ENCODE measurements around the gene UBE3B. TPM values are rescaled to one million over a fixed set of nuclear protein-coding genes. Genes with fewer than 3 reads are reported as not detected.

The UBE3B gene
- total RNA-seq, 4 donors from 2014 or later: 52.2 to 72.5 (median 65.5) TPM

DNA sequence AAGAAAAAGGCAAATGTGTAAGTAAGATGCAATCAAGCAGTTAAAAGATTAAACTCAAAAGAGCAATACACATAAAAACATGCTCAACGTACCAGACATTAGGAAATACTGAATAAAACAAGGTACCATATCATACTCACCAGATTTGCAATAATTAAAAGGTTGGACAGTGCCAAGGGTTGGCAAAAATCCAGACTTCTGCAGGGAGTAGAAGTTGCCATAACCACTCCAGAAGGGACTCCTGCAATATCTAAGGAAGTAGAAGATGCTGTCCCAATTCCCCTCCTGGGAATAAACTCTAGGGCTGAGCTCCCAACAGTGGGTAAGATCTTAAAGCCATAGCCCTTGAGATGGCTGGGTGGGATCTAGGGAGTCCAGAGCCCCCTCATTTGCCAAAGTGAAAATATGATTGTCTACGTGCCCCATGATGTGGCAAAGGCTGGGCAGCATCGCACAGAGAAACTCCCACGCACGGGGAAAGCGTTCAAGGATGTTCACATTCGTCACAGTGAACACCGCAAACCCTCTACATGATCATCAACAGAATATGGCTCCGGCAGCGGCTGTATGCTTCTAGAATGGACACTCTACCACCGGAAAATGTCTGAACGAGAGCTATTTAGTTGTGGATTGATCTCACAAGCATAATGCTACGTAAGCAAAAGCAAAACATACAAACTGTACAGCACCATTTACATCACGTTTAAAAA is 12.6 kb upstream of the UBE3B start:
- Histone ChIP-seq H3K27ac (peak overlapping the region; percentile 99 to 100 (median 100)), H3K4me3 (replicated peaks in 1 of 3) (no peak overlapping the region), H3K4me1 (peaks cover 77 to 98% of the 10 kb centered on the region in 2 donors), H3K36me3 (peaks cover 8 to 16% of the 10 kb centered on the region in 2 donors), H3K27me3 (no peaks in the 10 kb centered on the region), H3K9me3 (no peaks in the 10 kb centered on the region)
- WGBS, 2 donors: 84 to 88% methylated on average over 11 to 14 of the region's 14 CpGs
- no peak for TF ChIP-seq POLR2A (IDR thresholded peaks at IDR 0.05)
- TF ChIP-seq, protein P1, sequence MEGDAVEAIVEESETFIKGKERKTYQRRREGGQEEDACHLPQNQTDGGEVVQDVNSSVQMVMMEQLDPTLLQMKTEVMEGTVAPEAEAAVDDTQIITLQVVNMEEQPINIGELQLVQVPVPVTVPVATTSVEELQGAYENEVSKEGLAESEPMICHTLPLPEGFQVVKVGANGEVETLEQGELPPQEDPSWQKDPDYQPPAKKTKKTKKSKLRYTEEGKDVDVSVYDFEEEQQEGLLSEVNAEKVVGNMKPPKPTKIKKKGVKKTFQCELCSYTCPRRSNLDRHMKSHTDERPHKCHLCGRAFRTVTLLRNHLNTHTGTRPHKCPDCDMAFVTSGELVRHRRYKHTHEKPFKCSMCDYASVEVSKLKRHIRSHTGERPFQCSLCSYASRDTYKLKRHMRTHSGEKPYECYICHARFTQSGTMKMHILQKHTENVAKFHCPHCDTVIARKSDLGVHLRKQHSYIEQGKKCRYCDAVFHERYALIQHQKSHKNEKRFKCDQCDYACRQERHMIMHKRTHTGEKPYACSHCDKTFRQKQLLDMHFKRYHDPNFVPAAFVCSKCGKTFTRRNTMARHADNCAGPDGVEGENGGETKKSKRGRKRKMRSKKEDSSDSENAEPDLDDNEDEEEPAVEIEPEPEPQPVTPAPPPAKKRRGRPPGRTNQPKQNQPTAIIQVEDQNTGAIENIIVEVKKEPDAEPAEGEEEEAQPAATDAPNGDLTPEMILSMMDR (IDR thresholded peaks at IDR 0.05): no peak
- intact Hi-C loops (cut with DNase I): no loop called here
- DNase-seq: no peak

DNA sequence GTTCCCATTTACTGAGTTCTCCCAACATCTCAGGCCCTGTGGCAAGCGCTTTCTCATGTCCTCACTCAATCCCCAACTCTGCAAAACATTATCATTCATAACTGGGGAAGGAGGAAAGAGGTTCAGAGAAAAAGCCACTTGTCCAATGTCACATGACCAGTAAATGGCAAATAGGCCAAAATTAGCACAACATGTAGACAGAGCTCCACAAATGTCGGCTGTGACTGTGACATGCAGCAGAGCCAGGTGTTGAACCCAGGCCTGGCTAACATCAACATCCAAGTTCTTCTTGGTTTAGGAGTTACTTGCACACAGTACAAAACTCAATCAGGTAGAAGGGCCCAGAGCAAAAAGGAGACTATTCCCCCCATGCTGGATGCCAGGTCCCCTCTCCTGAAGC is 11.1 kb upstream of the UBE3B start:
- Histone ChIP-seq H3K36me3 (peaks cover 8 to 16% of the 10 kb centered on the region in 2 donors), H3K27ac (peak overlapping the region; percentile 99 to 100 (median 100)), H3K4me1 (peaks cover 68 to 96% of the 10 kb centered on the region in 2 donors), H3K9me3 (no peaks in the 10 kb centered on the region), H3K4me3 (replicated peaks in 1 of 3) (no peak overlapping the region), H3K27me3 (no peaks in the 10 kb centered on the region)
- DNase-seq: no peak
- TF ChIP-seq POLR2A (IDR thresholded peaks at IDR 0.05): no peak
- intact Hi-C loops (cut with DNase I): no loop called here
- 81 to 94% methylated on average over 2 of the region's 2 CpGs for WGBS, 2 donors

DNA sequence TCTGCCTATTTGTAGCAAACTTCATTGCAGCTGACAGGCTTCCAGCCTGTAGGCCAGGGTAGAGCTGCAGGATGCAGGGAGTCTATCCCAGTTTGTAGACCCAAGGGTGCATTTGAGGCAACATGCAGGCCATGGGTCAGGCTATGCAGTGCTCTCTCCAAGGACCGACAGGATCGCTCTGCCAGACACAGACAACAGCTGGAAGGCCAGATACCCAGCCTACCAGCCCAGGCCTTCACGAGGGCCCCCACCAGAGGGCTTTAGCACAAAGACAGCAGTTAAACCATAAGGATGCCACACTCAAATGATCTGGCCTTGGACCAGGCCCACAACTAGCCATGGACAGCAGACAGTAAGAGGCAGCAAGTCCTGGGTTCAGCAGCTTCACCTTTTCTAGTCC is 10.6 kb upstream of the UBE3B start:
- peaks cover 68 to 96% of the 10 kb centered on the region in 2 donors for H3K4me1 ChIP-seq
- no peak for DNase-seq
- 49 to 65% methylated on average over 3 of the region's 3 CpGs for WGBS, 2 donors
- intact Hi-C loops (cut with DNase I): no loop called here
- peak overlapping the region; percentile 99 to 100 (median 100) for H3K27ac ChIP-seq
- no peaks in the 10 kb centered on the region for H3K9me3 ChIP-seq
- H3K27me3 ChIP-seq: no peaks in the 10 kb centered on the region
- peaks cover 8 to 16% of the 10 kb centered on the region in 2 donors for H3K36me3 ChIP-seq
- TF ChIP-seq, protein P1 (IDR thresholded peaks at IDR 0.05): no peak
- TF ChIP-seq POLR2A (IDR thresholded peaks at IDR 0.05): no peak
- no peak overlapping the region for H3K4me3 ChIP-seq (replicated peaks in 1 of 3)

DNA sequence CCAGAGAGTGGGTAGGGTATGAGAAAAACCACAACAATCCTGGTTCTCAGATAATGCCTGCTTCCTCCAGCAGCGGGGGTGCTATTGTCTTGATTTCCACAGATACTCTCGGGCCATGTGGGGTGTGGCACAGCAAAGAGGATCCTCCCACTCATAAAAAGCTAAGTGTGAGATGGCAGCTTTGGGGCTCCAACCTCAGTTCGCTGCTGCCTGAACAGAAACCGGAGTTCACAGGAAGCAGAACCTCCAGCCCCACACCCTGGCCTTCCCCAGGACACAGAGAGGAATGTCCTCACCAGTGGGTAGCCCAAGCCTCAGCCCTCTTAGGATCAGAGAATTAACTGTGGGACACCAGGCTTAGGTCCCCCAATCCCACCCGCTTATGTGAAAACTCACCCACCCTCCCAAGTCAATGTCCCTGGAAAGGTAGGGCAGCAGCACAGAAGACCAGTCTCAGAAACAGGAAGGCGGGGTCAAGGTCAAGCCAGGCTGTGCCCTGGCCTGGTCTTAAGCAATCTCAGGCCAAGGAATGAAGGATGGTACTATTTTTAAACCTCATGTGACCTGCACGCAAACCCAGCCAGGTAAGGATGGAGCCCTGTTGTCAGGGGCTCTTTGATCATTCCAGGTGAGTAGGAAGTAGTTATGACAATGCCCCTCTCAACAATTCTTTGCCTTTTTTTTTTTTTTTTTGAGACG is 9.3 kb upstream of the UBE3B start:
- H3K27ac ChIP-seq: peak overlapping the region; percentile 31 to 100 (median 99)
- H3K4me3 ChIP-seq (replicated peaks in 1 of 3): no peak overlapping the region
- peaks cover 8 to 16% of the 10 kb centered on the region in 2 donors for H3K36me3 ChIP-seq
- no peaks in the 10 kb centered on the region for H3K9me3 ChIP-seq
- 79 to 82% methylated on average over 7 to 8 of the region's 8 CpGs for WGBS, 2 donors
- DNase-seq: no peak
- intact Hi-C loops (cut with DNase I): no loop called here
- no peaks in the 10 kb centered on the region for H3K27me3 ChIP-seq
- no peak for TF ChIP-seq POLR2A (IDR thresholded peaks at IDR 0.05)
- peaks cover 65 to 96% of the 10 kb centered on the region in 2 donors for H3K4me1 ChIP-seq

DNA sequence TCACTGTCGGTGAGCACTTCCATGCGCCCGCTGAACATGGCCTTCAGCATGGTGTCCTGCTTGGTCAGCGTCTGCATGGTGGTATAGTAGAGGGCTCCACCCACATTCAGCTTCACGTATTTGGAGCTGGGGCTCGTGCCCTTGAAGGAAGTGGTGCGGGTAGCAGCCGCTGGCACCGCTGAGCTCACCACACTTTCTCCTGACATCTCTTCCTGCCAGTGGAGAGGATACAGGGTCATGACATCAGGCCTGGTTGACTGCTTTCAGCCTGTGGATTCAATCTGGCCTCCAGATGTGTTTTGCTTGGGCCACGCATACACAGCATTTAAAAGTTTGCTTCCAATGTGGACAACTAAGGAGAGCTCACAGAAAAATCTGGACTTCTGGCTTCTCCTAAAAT is 7.9 kb upstream of the UBE3B start:
- H3K27ac ChIP-seq: peak overlapping the region in 2 of 3 donors; percentile 24 to 99
- H3K36me3 ChIP-seq: peaks cover 8 to 16% of the 10 kb centered on the region in 2 donors
- intact Hi-C loops (cut with DNase I): no loop called here
- 82 to 93% methylated on average over 6 to 10 of the region's 10 CpGs for WGBS, 2 donors
- H3K4me1 ChIP-seq: peaks cover 60 to 93% of the 10 kb centered on the region in 2 donors
- TF ChIP-seq POLR2A (IDR thresholded peaks at IDR 0.05): no peak
- TF ChIP-seq, protein P1 (IDR thresholded peaks at IDR 0.05): no peak
- DNase-seq: no peak
- H3K27me3 ChIP-seq: no peaks in the 10 kb centered on the region
- no peak overlapping the region for H3K4me3 ChIP-seq (replicated peaks in 1 of 3)
- no peaks in the 10 kb centered on the region for H3K9me3 ChIP-seq

DNA sequence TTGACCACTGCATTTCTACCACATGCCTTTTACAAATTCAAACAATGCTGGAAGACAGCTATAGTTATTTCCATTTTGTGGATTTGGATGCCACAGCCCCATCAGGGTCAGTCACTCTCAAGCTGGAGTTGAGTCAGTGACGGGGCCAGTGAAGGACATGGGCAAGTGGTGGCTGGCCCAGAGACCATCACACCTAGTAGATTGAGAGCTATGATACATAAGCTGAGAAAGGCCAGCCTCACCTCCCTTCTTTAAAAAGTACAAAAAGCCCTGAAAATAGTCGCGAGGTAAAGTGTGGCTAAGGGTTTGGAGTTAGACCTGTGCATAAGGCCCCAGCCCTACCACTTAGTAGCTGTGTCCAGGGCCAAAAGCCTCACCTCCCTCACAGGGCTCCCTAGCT is 4.4 kb upstream of the UBE3B start:
- DNase-seq: peak; percentile 45 to 49
- intact Hi-C loops (cut with DNase I): no loop called here
- H3K27me3 ChIP-seq: no peaks in the 10 kb centered on the region
- peaks cover 6 to 8% of the 10 kb centered on the region in 2 donors for H3K36me3 ChIP-seq
- no peaks in the 10 kb centered on the region for H3K9me3 ChIP-seq
- H3K4me1 ChIP-seq: peaks cover 55 to 77% of the 10 kb centered on the region in 2 donors
- 52 to 59% methylated on average over 3 of the region's 3 CpGs for WGBS, 2 donors
- TF ChIP-seq, protein P1 (IDR thresholded peaks at IDR 0.05): no peak
- TF ChIP-seq POLR2A (IDR thresholded peaks at IDR 0.05): no peak
- peak overlapping the region; percentile 97 to 99 (median 98) for H3K27ac ChIP-seq
- H3K4me3 ChIP-seq (replicated peaks in 1 of 3): no peak overlapping the region
